GM21528 (cell line): ENCODE measurements around the gene PPP6R3.
"Not testable (repeated sequence)": the region's sequence is repeated elsewhere in the genome, so short reads cannot be mapped to it uniquely, and the experiment has no call there.

Experiments
- ATAC-seq: cut with Tn5 transposase; IDR thresholded peaks from one replicate; pipeline ENCODE4 v1.9.1; 2021; ENCODE audit warnings: mild to moderate bottlenecking, moderate library complexity; ENCODE audit not compliant: unreplicated experiment, low FRiP score

The PPP6R3 gene

GRCh38 chr11:68434159-68434558 lies 26.4 kb upstream of the PPP6R3 start:
- not testable (repeated sequence) for ATAC-seq

GRCh38 chr11:68436162-68436888 lies 24.2 kb upstream of the PPP6R3 start:
- no peak for ATAC-seq

GRCh38 chr11:68436985-68437926 lies 23.3 kb upstream of the PPP6R3 start:
- no peak for ATAC-seq

- no peak for ATAC-seq
These were observed 22.5 kb upstream of the PPP6R3 start for GRCh38 chr11:68437927-68438657.

GRCh38 chr11:68438658-68439259 lies 21.8 kb upstream of the PPP6R3 start:
- ATAC-seq = no peak

GRCh38 chr11:68439355-68440065 lies 21.0 kb upstream of the PPP6R3 start:
- ATAC-seq = no peak

- no peak for ATAC-seq
These were observed 20.3 kb upstream of the PPP6R3 start for GRCh38 chr11:68440224-68440623.

- no peak for ATAC-seq
These were observed 18.9 kb upstream of the PPP6R3 start for GRCh38 chr11:68441466-68442230.

- no peak for ATAC-seq
These were observed 18.1 kb upstream of the PPP6R3 start for GRCh38 chr11:68442433-68442832.

GRCh38 chr11:68444566-68444965 lies 16.0 kb upstream of the PPP6R3 start:
- ATAC-seq = no peak

GRCh38 chr11:68445531-68446035 lies 15.0 kb upstream of the PPP6R3 start:
- no peak for ATAC-seq

- ATAC-seq = no peak
These were observed 14.4 kb upstream of the PPP6R3 start for GRCh38 chr11:68446046-68446725.

- no peak for ATAC-seq
These were observed 13.3 kb upstream of the PPP6R3 start for GRCh38 chr11:68447015-68447801.

- ATAC-seq = not testable (repeated sequence)
These were observed 12.6 kb upstream of the PPP6R3 start for GRCh38 chr11:68447914-68448313.

- no peak for ATAC-seq
These were observed 11.9 kb upstream of the PPP6R3 start for GRCh38 chr11:68448604-68449011.

GRCh38 chr11:68449951-68450350 lies 10.6 kb upstream of the PPP6R3 start:
- no peak for ATAC-seq

- no peak for ATAC-seq
These were observed 9.8 kb upstream of the PPP6R3 start for GRCh38 chr11:68450711-68451110.

GRCh38 chr11:68454767-68455166 lies 5.8 kb upstream of the PPP6R3 start:
- no peak for ATAC-seq
